GM21526 (cell line): ENCODE measurements around the gene AKT1S1.

Experiments used
- ATAC-seq: cut with Tn5 transposase; IDR thresholded peaks from one replicate; pipeline ENCODE4 v1.9.1; 2021; ENCODE audit warnings: moderate library complexity; ENCODE audit not compliant: unreplicated experiment, low FRiP score

Gene AKT1S1

GRCh38 chr19:49908480-49909420 is 31.6 kb upstream of the AKT1S1 start:
- no peak for ATAC-seq

DNA sequence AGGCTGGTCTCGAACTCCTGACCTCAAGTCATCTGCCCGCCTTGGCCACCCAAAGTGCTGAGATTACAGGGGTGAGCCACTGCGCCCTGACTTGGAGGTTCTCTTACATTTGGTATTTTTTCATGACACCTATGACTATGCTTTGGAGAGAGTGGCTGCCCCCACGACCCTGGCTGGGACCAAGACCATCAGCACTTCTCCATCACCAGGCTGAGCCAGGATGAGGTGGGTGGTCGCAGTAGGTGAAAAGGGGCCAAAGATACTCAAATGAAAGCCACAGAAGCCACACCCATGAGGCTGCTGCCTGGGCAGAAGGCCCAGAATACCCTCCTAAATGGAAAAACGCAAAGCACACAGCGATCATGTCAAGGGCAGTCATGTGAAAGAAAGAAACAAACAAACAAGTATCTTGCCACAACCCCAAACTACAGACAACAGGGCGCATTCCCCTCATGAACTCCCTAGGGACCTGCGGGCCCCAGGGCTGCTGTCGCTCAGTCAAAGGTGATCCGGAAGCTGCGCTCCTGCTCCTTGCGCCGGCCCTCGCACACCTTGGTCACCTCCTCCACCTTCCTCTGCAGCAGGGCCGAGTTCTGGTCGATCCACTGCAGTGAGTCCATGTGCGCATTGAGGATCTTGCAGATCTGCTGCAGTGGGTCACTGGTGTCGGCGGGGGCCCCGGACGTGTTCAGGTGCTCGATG is 30.7 kb upstream of the AKT1S1 start:
- no peak for ATAC-seq

GRCh38 chr19:49906879-49907564 is 29.9 kb upstream of the AKT1S1 start:
- ATAC-seq: no peak

DNA sequence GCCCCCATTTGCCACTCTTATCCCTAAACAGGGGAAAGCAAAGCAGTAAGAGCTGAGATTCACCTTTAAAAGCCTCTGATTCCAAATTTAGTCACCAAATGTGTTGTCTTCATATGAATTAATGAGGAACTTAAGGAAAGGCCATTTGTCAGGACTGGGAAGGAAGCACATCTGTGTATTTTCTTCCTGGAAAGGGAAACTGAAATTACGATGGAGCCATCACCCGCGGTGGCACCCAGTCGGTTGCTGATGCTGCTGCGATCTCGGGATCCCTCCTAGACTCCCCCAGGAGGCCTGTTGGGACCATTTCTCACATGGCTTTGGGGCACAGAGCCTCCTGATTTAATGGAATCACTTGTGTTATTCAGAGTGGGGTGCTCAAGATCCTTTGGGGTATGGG is 27.0 kb upstream of the AKT1S1 start:
- no peak for ATAC-seq

GRCh38 chr19:49896863-49897621 is 19.9 kb upstream of the AKT1S1 start, which contains the start of gene IL4I1:
Gene IL4I1, minus strand, starts transcription at chr19:49896887. Its CDS starts 727 bp downstream, at chr19:49896160.
- ATAC-seq: no peak

DNA sequence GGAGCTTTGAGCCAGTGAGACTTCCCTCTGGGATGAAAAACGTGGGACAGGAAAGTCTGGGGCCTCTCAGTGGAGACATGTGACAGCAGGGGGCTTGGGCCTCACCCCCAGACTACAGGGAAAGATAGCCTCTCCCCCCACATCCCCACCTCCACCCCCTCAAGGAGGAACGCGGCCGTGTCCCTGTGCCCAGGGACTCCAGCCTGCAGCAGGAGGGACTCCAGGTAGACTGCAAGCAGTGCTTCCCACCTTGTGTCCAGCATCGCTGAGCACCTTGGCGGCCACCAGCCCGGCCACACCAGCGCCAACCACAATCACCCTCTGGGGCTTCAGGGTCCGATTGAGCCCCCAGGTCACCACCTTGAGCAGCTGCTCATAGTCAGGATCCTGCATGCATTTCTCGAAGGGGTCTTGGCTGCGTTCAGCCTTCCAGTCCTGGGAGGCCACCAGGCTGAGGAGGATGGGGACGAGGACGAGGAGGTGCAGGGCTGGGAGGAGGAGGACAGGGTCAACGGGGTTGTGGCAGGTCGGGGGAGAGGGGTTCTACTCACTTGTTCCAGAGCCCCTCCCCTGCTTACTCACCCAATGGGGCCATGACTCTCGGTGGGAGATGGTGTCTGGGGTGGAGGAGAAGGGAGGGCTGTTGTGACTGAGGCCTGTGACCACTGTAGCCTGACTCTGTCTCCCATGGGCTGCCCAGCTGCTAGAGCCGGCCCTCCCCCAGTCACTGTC is 18.6 kb upstream of the AKT1S1 start:
- no peak for ATAC-seq

DNA sequence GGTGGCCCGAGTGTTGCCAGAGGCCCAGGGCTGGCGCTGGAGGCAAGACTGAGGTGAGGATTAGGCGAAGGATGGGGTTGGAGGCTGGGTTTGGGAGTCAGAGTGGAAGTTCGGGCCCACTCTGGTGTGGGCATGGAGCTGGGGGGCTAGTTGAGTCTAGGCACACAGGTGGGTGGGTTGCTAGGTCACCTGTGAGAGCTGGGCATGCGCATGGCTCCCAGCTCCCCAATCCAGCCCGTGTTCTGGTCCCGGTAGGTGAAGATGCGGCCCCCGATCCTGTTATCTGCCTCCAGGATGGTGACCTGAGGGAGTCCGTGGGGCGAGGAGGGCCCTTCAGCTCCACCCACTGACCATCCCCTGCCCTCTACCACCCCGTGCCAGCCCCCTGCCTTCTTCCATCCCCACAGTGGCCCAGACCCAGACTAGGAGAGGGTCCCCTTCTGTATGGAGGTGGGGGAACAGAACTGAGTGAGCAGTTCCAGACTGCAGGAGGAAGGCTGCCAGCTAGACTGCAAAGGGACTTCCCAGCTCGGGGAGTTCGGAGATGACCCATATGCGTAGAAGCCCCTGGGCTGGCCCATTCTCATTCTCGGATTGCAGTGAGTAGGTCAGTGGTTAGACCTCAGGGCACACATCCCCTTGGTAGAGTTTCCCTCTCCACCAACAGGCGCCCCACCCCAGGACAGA is 17.9 kb upstream of the AKT1S1 start:
- ATAC-seq: no peak

DNA sequence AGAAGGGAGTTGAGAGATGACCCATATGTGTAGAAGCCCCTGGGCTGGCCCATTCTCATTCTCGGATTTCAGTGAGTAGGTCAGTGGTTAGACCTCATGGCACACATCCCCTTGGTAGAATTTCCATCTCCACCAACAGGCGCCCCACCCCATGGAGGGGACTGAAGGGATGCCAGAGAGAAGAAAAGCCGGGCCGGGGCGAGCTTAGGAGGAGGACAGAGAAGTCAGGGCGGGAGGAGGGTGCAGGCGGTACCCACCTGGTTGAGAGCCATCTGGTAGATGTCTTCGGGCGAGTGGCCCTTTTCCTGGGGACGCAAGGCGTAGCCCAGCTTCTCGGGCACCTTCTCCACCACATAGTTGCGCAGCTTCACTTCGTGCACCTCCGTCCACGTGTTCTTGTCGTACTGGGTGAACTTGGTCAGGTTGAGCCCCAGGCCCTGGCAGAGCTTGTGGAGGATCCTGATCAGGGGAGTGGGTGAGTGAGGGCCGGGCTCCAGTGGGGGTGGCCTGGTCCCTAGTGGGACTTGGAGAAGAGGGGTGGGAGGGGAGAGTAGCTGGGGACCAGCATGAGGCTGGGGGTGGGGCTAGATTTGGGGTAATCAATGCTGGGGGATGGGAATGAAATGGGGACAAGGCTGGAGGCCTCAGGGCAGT is 17.0 kb upstream of the AKT1S1 start:
- ATAC-seq: no peak

GRCh38 chr19:49892716-49893115 is 15.6 kb upstream of the AKT1S1 start:
- no peak for ATAC-seq

- no peak for ATAC-seq
These were observed 14.2 kb upstream of the AKT1S1 start for GRCh38 chr19:49891393-49891792.

GRCh38 chr19:49890349-49891311 is 13.5 kb upstream of the AKT1S1 start:
- ATAC-seq: no peak

GRCh38 chr19:49889687-49890348 is 12.7 kb upstream of the AKT1S1 start:
- ATAC-seq: no peak

GRCh38 chr19:49889038-49889686 is 12.0 kb upstream of the AKT1S1 start:
- ATAC-seq: no peak

- ATAC-seq: no peak
These were observed 11.3 kb upstream of the AKT1S1 start for GRCh38 chr19:49888510-49888824.

DNA sequence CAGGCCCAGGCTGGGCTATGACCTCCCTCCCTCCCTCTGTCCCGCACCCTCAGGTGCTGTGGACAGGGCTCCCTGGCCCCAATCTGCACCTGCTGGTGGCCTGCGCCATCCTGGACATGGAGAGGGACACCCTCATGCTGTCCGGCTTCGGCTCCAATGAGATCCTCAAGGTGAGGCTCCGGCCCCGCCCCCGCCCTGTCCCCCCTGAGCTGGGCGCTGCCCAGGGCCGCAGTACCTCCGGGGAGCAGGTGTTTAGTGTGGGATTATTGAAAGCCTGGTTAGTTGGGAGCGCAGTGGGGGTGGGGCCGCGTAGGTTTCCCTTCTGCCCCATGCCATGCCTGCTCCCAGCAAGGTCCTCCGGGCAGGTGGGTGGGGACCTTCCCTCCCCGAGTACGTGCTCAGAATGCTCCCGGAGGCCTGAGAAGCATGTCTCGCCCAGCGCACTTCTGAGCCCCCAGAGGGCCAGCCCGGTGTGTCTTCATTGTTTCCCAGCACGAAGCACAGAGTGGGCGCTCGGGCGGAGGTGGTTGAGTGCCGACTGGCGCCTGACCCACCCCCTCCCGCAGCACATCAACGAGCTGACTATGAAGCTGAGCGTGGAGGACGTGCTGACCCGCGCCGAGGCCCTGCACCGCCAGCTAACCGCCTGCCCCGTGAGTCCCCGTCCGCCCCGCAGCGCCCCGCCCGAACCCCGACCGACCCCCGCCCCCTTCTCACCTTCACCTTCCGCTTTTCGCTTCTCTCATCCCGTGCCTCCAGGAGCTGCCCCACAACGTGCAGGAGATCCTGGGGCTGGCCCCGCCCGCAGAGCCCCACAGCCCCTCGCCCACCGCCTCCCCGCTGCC is 10.7 kb upstream of the AKT1S1 start:
- ATAC-seq: no peak
